WTC11 (cell line): ENCODE measurements around the gene TUBD1. TPM values are rescaled to one million over a fixed set of nuclear protein-coding genes. Genes with fewer than 3 reads are reported as not detected.

Source experiments
- ATAC-seq: fragments of 200-7000 bp; cut with Tn5 transposase; 2 replicates; pipeline ENCODE4 v1.10.0; 2021; ENCODE audit warnings: mild to moderate bottlenecking, moderate library complexity
- CTCF ChIA-PET: fragments of 300-600 bp; sonication (Branson Sonifier 250); formaldehyde crosslinking; loops from one replicate; lab custom pipeline; 2021; ENCODE audit warnings: antibody characterized with exemption; lab: Charles Lee
- POLR2A ChIA-PET: fragments of 350-600 bp; sonication (Branson Sonifier 250); formaldehyde crosslinking; loops from one replicate; lab custom pipeline; 2021; ENCODE audit warnings: antibody characterized with exemption; lab: Charles Lee
- DNase-seq: peaks from one replicate; pipeline ENCODE4 v3.0.0; 2021; ENCODE audit warnings: low spot score
- H3K27ac Mint-ChIP-seq: 2 replicates; pipeline ENCODE4 v1.8.0; 2021; ENCODE audit warnings: mixed read lengths
- H3K27me3 Mint-ChIP-seq: 2 replicates; pipeline ENCODE4 v1.8.0; 2021; ENCODE audit warnings: low read depth, mild to moderate bottlenecking, moderate library complexity, mixed read lengths
- H3K36me3 Mint-ChIP-seq: 2 replicates; pipeline ENCODE4 v1.8.0; 2021; ENCODE audit warnings: mixed read lengths
- H3K4me1 Mint-ChIP-seq: 2 replicates; pipeline ENCODE4 v1.8.0; 2022; ENCODE audit warnings: mixed read lengths
- H3K4me3 Mint-ChIP-seq: 2 replicates; pipeline ENCODE4 v1.8.0; 2021; ENCODE audit warnings: mild to moderate bottlenecking, moderate library complexity, mixed read lengths
- H3K9me3 Mint-ChIP-seq: 2 replicates; pipeline ENCODE4 v1.8.0; 2021; ENCODE audit warnings: mixed read lengths
- CDX4 ChIP-seq: fragments of 250-450 bp; sonication (Bioruptor Pico); IDR thresholded peaks from 2 replicates; pipeline ENCODE4 v1.9.0; 2021; ENCODE audit warnings: moderate library complexity, mild to moderate bottlenecking, inconsistent platforms, borderline replicate concordance
- CREB1 ChIP-seq: sonication (generic); formaldehyde crosslinking; IDR thresholded peaks from 2 replicates; pipeline ENCODE4 v1.8.0; 2023; ENCODE audit warnings: mild to moderate bottlenecking, missing genetic modification reagents
- CTCF ChIP-seq: fragments of 200-600 bp; IDR thresholded peaks from 2 replicates; pipeline ENCODE4 v1.8.0; 2022; ENCODE audit warnings: antibody characterized with exemption
- E2F1 ChIP-seq: sonication (generic); formaldehyde crosslinking; IDR thresholded peaks from 2 replicates; pipeline ENCODE4 v1.8.0; 2022; ENCODE audit warnings: mild to moderate bottlenecking, missing genetic modification reagents
- FOXP1 ChIP-seq: sonication (generic); formaldehyde crosslinking; IDR thresholded peaks from 2 replicates; pipeline ENCODE4 v1.8.0; 2022; ENCODE audit warnings: missing genetic modification reagents, mild to moderate bottlenecking, moderate library complexity, borderline replicate concordance
- IRF2 ChIP-seq: sonication (generic); formaldehyde crosslinking; IDR thresholded peaks from 2 replicates; pipeline ENCODE4 v1.8.0; 2022; ENCODE audit warnings: low read depth, missing genetic modification reagents, borderline replicate concordance
- MYBL2 ChIP-seq: sonication (generic); formaldehyde crosslinking; IDR thresholded peaks from 2 replicates; pipeline ENCODE4 v1.8.1; 2023; ENCODE audit warnings: mild to moderate bottlenecking, moderate library complexity, missing genetic modification reagents
- NFATC4 ChIP-seq: fragments of 250-450 bp; sonication (Bioruptor Pico); IDR thresholded peaks from 2 replicates; pipeline ENCODE4 v1.9.0; 2021; ENCODE audit warnings: mild to moderate bottlenecking
- OVOL2 ChIP-seq: fragments of 250-450 bp; sonication (Bioruptor Pico); IDR thresholded peaks from 2 replicates; pipeline ENCODE4 v1.9.0; 2021; ENCODE audit warnings: mild to moderate bottlenecking, borderline replicate concordance
- PRDM15 ChIP-seq: sonication (generic); formaldehyde crosslinking; IDR thresholded peaks from 2 replicates; pipeline ENCODE4 v1.8.0; 2022; ENCODE audit warnings: missing genetic modification reagents
- RELA ChIP-seq: sonication (generic); formaldehyde crosslinking; IDR thresholded peaks from 2 replicates; pipeline ENCODE4 v1.8.1; 2022; ENCODE audit warnings: missing genetic modification reagents, mild to moderate bottlenecking, borderline replicate concordance
- STAT6 ChIP-seq: sonication (generic); formaldehyde crosslinking; conservative IDR thresholded peaks from 2 replicates; pipeline ENCODE4 v1.8.1; 2023; ENCODE audit warnings: mild to moderate bottlenecking, low read depth, missing genetic modification reagents, moderate library complexity
- TEAD1 ChIP-seq: sonication (generic); formaldehyde crosslinking; IDR thresholded peaks from 2 replicates; pipeline ENCODE4 v1.8.0; 2022; ENCODE audit warnings: mild to moderate bottlenecking, missing genetic modification reagents
- ZNF121 ChIP-seq: sonication (generic); formaldehyde crosslinking; IDR thresholded peaks from 2 replicates; pipeline ENCODE4 v1.8.0; 2023; ENCODE audit warnings: missing genetic modification reagents
- ZNF219 ChIP-seq: sonication (generic); formaldehyde crosslinking; IDR thresholded peaks from 2 replicates; pipeline ENCODE4 v1.8.0; 2023; ENCODE audit warnings: missing genetic modification reagents, mild to moderate bottlenecking, borderline replicate concordance
- ZNF263 ChIP-seq: sonication (generic); formaldehyde crosslinking; IDR thresholded peaks from 2 replicates; pipeline ENCODE4 v1.8.1; 2022; ENCODE audit warnings: low read depth, mild to moderate bottlenecking, moderate library complexity, missing genetic modification reagents
- ZNF416 ChIP-seq: fragments of 250-450 bp; sonication (Bioruptor Pico); IDR thresholded peaks from 2 replicates; pipeline ENCODE4 v1.9.0; 2021; ENCODE audit warnings: mild to moderate bottlenecking, inconsistent platforms
- total RNA-seq: library from RNA; stranded (reverse); gene quantifications from 3 replicates; pipeline ENCODE4 v1.2.3, GENCODE V29; 2021

Gene TUBD1
- total RNA-seq, 1 experiment from 2014 or later, result 12.0 TPM

GRCh38 chr17:59916446-59916845 is 23.7 kb upstream of the TUBD1 start (continued):
- no peak for TF ChIP-seq PRDM15 (CRISPR knock-in tag)
- no peak for TF ChIP-seq FOXP1
- no peak for TF ChIP-seq CDX4
- TF ChIP-seq OVOL2, result no peak
- no peak for TF ChIP-seq TEAD1 (CRISPR knock-in tag)
- TF ChIP-seq NFATC4 (CRISPR knock-in tag), result no peak
- TF ChIP-seq STAT6 (CRISPR knock-in tag), result no peak
- no peak for TF ChIP-seq CREB1 (CRISPR knock-in tag)
- no peak for TF ChIP-seq ZNF416 (CRISPR knock-in tag)
- no peak for TF ChIP-seq ZNF263 (CRISPR knock-in tag)

GRCh38 chr17:59914274-59914854 is 21.6 kb upstream of the TUBD1 start:
- CTCF ChIA-PET, result interaction anchor here (0.6 to 2.7 kb wide), 27 partner anchors 9 to 206 kb away, joined by 3 to 32 read pairs (median 4); partner anchors contain the start of genes HEATR6, RNFT1, RPS6KB1 and TUBD1
- no peak overlapping the region for H3K27ac Mint-ChIP-seq
- no peak for TF ChIP-seq ZNF219 (CRISPR knock-in tag)
- TF ChIP-seq CTCF, result peak; percentile 34
- TF ChIP-seq E2F1 (CRISPR knock-in tag), result no peak
- DNase-seq (no peak), ATAC-seq (no peak)
- POLR2A ChIA-PET, result no interaction called here
- no peak overlapping the region for H3K4me3 Mint-ChIP-seq
- no peaks in the 10 kb centered on the region for H3K27me3 Mint-ChIP-seq
- peaks cover 9% of the 10 kb centered on the region for H3K36me3 Mint-ChIP-seq
- no peaks in the 10 kb centered on the region for H3K9me3 Mint-ChIP-seq
- no peaks in the 10 kb centered on the region for H3K4me1 Mint-ChIP-seq

GRCh38 chr17:59907467-59907866 is 14.7 kb upstream of the TUBD1 start:
- DNase-seq (no peak), ATAC-seq (no peak)
- CTCF ChIA-PET, result interaction anchor here (0.6 kb wide), 1 partner anchor 10 kb away, joined by 3 read pairs; no protein-coding TSS in a partner anchor
- Mint-ChIP-seq H3K4me1 (no peaks in the 10 kb centered on the region), H3K27ac (no peak overlapping the region), H3K36me3 (no peaks in the 10 kb centered on the region; the same call in 1 of the 2 replicates), H3K9me3 (no peaks in the 10 kb centered on the region), H3K4me3 (no peak overlapping the region), H3K27me3 (no peaks in the 10 kb centered on the region)
- TF ChIP-seq ZNF121 (CRISPR knock-in tag) (peak; percentile 62; the same call in 1 of the 2 replicates), RELA (CRISPR knock-in tag) (no peak), MYBL2 (no peak), IRF2 (CRISPR knock-in tag) (no peak), CREB1 (CRISPR knock-in tag) (no peak)
- POLR2A ChIA-PET, result no interaction called here
